AG09309 (cell line): ENCODE measurements around the gene BAIAP3.

Experiments used
- DNase-seq: peaks from one replicate; pipeline ENCODE4 v3.0.0-alpha.2; 2010; ENCODE audit warnings: low read depth
- H3K4me3 ChIP-seq: 2 replicates; pipeline ENCODE4 v1.5.1; 2011; ENCODE audit warnings: mild to moderate bottlenecking, low read depth, low read length, moderate library complexity; ENCODE audit not compliant: control insufficient read depth
- CTCF ChIP-seq: IDR thresholded peaks from 2 replicates; pipeline ENCODE4 v1.5.1; 2011; ENCODE audit warnings: mild to moderate bottlenecking, low read depth, low read length, inconsistent platforms; ENCODE audit not compliant: insufficient read depth, control insufficient read depth; ENCODE audit errors: missing control alignments

BAIAP3 gene

DNA sequence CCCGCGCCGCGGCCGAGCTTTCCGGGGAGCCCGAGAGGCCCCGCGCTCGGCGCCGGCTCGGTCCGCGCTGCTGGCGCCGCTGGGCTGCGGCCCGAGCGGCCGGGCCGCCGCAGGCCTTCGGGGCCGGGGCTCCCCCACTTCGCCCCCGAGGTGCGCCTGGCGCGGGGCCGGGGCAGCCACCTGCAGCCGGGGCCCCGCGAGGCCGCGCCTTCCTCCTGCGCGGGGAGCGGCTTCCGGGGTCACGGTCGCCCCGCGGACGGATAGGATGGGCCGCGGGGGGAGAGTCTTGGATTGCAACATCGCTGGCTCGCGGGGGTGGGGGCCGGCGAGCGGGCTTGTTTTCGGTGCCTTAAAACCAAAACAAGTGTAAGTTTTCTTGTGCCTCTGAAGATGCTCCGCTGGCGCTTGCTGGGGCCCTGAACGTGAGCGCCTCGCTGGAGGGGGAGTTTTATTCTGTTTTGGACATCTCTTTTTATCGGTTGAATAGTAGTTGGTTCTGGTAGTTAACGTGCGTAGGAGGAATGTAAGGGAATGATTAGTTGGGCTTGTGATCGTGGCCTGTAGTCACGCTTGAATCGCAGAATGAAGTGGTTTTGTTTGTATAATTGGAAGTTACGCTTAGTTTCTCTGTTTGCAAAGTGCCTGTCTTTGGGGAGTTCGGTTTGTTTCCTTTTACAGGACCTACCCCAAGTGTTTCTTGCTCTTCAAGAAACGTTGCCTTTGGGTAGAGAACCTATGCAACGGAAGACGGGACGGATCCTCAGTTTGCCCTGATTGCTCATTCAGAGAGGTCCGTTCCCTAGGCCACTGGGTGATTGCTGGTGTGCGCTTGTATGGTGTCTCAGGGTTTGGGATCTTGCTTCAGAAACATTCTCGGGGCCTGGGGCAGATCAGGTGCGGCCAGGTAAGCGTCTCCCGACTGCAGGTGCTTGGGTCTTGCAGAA, 23.3 kb upstream of the BAIAP3 start:
- TF ChIP-seq CTCF = no peak
- peak overlapping the region; percentile 65 for H3K4me3 ChIP-seq
- no peak for DNase-seq

DNA sequence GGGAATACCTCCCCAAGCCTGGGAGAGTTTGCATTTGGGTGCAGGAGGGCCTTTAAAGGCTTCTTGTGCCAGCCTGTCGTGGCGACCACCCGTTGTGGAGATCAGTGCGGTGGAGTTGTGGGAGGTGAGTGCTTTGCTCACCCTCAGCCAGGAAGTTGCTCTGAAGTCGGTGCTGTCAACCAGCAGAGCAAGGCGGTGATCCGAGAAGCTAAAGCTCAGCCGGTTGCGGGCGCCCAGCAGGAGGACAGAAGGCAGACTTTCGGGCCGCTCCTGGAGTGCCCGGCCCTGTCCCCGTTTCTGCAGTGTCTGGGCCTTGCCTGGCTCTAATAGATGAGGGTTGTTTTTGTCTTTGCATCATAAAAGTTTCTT, 22.6 kb upstream of the BAIAP3 start:
- no peak for TF ChIP-seq CTCF
- H3K4me3 ChIP-seq = peak overlapping the region; percentile 65
- DNase-seq = no peak

DNA sequence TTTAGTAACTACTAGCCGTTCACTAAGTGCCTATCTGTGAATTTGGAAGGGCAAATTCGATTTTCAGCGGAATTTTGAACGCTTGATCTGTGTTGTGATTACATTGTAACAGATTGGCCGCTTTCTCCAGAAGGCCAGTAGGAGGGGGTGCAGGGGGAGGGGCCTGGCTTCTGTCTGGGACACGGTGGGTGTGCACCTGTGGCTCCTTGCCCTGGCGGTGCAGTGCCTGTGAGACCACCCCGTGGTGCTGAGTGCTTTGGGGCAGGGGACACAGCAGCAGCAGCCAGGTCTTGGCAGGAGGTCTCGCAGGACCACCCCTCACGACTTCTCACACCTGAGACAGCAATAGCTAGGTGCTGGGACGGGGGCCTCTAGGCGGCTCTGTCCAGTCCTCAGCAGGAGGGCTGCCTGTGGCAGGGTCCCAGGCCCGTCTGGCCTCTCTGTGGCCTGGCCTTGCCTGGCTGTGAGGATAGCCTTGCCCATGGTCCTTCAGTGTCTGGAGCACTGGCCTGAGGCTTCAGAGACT, 22.2 kb upstream of the BAIAP3 start:
- DNase-seq = no peak
- no peak for TF ChIP-seq CTCF
- peak overlapping the region; percentile 65 for H3K4me3 ChIP-seq

- peak overlapping the region; percentile 65 for H3K4me3 ChIP-seq
- no peak for DNase-seq
- TF ChIP-seq CTCF = no peak
Measured at GRCh38 chr16:1311738-1312466, 21.5 kb upstream of the BAIAP3 start.

GRCh38 chr16:1312467-1312816, 21.0 kb upstream of the BAIAP3 start:
- H3K4me3 ChIP-seq = no peak overlapping the region
- DNase-seq = no peak
- no peak for TF ChIP-seq CTCF

- DNase-seq = no peak
- no peak overlapping the region for H3K4me3 ChIP-seq
- TF ChIP-seq CTCF = no peak
Measured at GRCh38 chr16:1312903-1313302, 20.5 kb upstream of the BAIAP3 start.
